ENCODE measurements around the gene CDH23.

The CDH23 gene

GRCh38 chr10:71627956-71628355 lies 231.2 kb downstream of the CDH23 start:
- H3K4me1 Mint-ChIP-seq (ENCODE audit: low read depth) = no peaks in the 10 kb centered on the region
- no peaks in the 10 kb centered on the region for H3K36me3 Mint-ChIP-seq (ENCODE audit: low read depth)
- no peak overlapping the region for H3K27ac Mint-ChIP-seq

DNA sequence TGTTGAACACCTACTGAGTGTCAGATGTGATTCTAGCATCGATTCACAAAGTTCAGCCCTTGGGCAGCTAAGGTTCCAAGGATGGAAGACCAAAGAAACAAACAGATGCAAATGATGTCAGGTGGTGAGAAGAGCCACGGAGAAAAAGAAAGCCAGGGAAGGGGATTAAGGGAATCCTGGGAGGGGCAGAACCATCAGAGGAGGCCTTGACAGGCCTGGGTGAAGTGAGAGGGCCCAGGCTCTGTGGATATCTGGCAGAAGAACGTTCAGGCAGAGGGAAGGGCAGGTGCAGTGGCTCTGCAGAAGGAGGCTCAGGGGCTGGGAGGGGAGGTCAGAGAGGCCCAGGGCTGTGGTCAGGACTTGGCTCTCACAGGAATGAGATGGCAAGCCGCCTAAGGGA lies 232.4 kb downstream of the CDH23 start:
- H3K4me3 Mint-ChIP-seq = no peak overlapping the region
- no peak overlapping the region for H3K27ac Mint-ChIP-seq
- no peaks in the 10 kb centered on the region for H3K36me3 Mint-ChIP-seq (ENCODE audit: low read depth)
- peaks cover 8% of the 10 kb centered on the region for H3K27me3 Mint-ChIP-seq (ENCODE audit: low read depth)
- H3K9me3 Mint-ChIP-seq = no peaks in the 10 kb centered on the region
- H3K4me1 Mint-ChIP-seq (ENCODE audit: low read depth) = no peaks in the 10 kb centered on the region

More at GRCh38 chr10:71627956-71628355, 231.2 kb downstream of the CDH23 start:
- Mint-ChIP-seq H3K4me3 (no peak overlapping the region), H3K27me3 (ENCODE audit: low read depth) (peaks cover 3% of the 10 kb centered on the region), H3K9me3 (no peaks in the 10 kb centered on the region)

- H3K4me1 Mint-ChIP-seq (ENCODE audit: low read depth) = no peaks in the 10 kb centered on the region
- H3K27ac Mint-ChIP-seq = no peak overlapping the region
- H3K36me3 Mint-ChIP-seq (ENCODE audit: low read depth) = no peaks in the 10 kb centered on the region
- peaks cover 8% of the 10 kb centered on the region for H3K27me3 Mint-ChIP-seq (ENCODE audit: low read depth)
- H3K4me3 Mint-ChIP-seq = no peak overlapping the region
- no peaks in the 10 kb centered on the region for H3K9me3 Mint-ChIP-seq
These were observed 233.4 kb downstream of the CDH23 start for GRCh38 chr10:71630168-71630567.

DNA sequence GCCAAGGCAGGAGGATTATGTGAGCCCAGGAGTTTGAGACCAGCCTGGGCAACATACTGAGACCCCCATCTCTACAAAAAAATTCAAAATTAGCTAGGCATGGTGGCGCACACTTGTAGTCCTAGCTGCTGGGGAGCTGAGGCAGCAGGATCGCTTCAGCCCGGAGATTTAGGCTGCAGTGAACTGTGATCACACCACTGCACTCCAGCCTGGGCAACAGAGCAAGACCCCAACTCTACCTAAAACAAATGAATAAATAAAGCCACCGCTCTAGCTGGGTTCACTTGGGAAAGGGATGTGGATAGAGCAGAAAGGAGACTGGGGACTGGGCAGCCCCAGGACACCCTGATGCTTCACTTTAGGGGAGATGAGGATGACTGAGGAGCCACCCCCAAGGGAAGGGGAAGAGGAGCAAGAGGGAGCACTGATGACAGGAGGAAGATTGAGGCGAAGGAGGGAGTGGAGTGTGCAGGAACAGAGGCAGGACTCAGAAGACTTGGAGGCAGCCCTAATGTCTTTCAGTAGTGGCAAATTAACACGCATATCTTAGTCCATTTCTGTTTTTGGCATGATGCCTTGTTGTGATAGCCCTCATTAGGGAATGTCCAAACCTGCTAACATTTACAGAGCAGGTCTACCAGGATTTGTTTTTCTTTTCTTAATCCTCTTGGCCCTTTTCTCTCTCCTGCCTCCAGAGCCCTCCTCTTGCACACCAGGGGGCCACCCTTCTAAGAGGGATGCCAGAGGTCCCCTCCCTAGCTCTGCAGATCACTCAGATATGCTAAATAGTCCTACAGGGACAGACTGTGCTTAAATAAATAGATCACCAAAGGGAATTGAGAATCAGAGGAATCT lies 234.5 kb downstream of the CDH23 start:
- no peaks in the 10 kb centered on the region for H3K9me3 Mint-ChIP-seq
- no peak overlapping the region for H3K27ac Mint-ChIP-seq
- no peaks in the 10 kb centered on the region for H3K4me1 Mint-ChIP-seq (ENCODE audit: low read depth)
- no peak overlapping the region for H3K4me3 Mint-ChIP-seq
- no peaks in the 10 kb centered on the region for H3K36me3 Mint-ChIP-seq (ENCODE audit: low read depth)
- peaks cover 8% of the 10 kb centered on the region for H3K27me3 Mint-ChIP-seq (ENCODE audit: low read depth)

GRCh38 chr10:71632200-71632820 lies 235.6 kb downstream of the CDH23 start:
- peaks cover 5% of the 10 kb centered on the region for H3K27me3 Mint-ChIP-seq (ENCODE audit: low read depth)
- H3K4me1 Mint-ChIP-seq (ENCODE audit: low read depth) = no peaks in the 10 kb centered on the region
- no peaks in the 10 kb centered on the region for H3K9me3 Mint-ChIP-seq
- H3K27ac Mint-ChIP-seq = no peak overlapping the region
- no peak overlapping the region for H3K4me3 Mint-ChIP-seq
- H3K36me3 Mint-ChIP-seq (ENCODE audit: low read depth) = no peaks in the 10 kb centered on the region

DNA sequence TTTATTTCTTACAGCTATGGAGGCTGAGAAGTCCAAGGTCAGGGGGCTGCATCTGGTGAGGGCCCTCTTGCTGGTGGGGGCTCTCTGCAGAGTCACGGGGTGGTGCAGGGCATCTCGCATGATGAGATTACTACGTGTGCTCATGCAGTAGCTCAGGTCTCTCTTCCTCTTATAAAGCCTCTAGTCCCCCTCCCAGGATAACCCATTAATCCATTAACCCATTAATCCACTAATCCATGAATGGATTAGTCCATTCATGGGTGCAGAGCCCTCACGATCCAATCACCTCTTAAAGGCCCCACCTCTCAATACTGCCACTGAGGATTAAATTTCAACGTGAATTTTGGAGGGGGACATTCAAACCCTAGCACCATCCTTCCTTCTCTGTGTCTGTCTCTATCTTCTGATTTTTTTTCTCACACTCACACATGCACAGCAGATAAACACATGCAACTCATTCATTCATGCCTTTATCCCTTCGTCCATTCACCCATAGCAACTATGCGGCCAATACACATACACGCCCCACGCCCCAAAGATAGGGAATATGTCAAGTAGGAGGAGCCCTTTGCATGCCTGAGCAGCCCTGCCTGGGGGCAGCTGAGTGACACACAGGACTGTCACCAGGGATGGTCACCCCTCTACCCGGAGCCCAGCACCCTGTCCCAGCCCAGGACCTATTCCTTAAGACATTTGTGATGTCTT lies 236.3 kb downstream of the CDH23 start:
- Mint-ChIP-seq H3K4me1 (ENCODE audit: low read depth) (peaks cover 2% of the 10 kb centered on the region), H3K36me3 (ENCODE audit: low read depth) (no peaks in the 10 kb centered on the region), H3K4me3 (no peak overlapping the region), H3K27me3 (ENCODE audit: low read depth) (peaks cover 4% of the 10 kb centered on the region), H3K27ac (no peak overlapping the region), H3K9me3 (no peaks in the 10 kb centered on the region)

DNA sequence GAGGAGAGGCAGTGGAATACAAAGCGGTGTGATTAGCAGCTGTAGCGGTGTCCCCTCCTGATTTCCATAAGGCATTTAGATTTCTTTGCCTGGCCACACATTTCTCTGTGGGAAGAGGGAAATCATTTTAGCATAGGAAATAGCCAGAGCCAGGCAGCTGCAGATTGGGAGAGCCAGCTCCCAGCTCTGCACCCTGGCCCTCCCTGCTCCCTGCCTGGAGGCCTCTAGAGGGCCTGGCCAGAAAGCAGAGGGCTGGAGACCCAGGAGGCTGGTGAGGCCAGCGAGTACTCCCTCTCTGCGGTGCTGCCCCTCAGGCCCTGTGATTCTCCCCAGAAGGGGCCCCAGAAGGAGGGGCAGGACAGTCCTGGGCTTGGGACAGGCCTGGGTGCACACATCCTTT lies 237.2 kb downstream of the CDH23 start:
- Mint-ChIP-seq H3K36me3 (ENCODE audit: low read depth) (no peaks in the 10 kb centered on the region), H3K4me3 (no peak overlapping the region), H3K27me3 (ENCODE audit: low read depth) (peaks cover 4% of the 10 kb centered on the region), H3K9me3 (no peaks in the 10 kb centered on the region), H3K27ac (no peak overlapping the region), H3K4me1 (ENCODE audit: low read depth) (peaks cover 2% of the 10 kb centered on the region)

DNA sequence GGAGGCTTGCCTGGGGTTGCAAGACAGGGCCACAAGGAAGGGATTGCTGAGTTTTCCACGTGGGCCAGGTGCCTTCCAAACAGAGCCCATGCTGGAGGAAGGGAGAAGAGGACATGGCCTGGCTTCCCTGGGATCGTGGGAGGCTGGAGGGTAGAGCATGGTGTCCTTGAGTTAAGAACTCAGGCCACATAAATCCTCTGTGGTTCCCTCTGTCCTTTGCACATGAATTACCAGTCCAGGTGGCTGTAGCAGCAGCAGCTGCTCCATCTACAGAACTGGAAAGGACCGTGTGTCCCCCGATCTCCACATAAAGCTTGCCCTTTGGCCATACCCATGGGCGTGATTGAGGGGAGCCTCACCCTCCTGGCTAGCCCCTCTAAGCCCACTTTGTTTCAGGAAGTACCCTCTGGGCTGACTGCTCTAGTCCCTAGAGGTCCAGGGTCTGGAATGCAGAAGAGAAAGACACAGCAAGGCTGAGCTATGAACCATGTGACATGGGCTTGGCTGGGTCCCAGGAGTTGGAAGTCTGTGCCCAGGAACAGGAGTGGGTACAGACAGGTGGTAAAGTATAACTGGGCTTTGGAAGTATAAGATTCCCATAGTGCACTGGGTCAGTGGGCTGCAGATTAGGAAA lies 237.9 kb downstream of the CDH23 start:
- peaks cover 2% of the 10 kb centered on the region for H3K4me1 Mint-ChIP-seq (ENCODE audit: low read depth)
- H3K9me3 Mint-ChIP-seq = no peaks in the 10 kb centered on the region
- peaks cover 4% of the 10 kb centered on the region for H3K27me3 Mint-ChIP-seq (ENCODE audit: low read depth)
- H3K4me3 Mint-ChIP-seq = no peak overlapping the region
- no peak overlapping the region for H3K27ac Mint-ChIP-seq
- H3K36me3 Mint-ChIP-seq (ENCODE audit: low read depth) = no peaks in the 10 kb centered on the region

DNA sequence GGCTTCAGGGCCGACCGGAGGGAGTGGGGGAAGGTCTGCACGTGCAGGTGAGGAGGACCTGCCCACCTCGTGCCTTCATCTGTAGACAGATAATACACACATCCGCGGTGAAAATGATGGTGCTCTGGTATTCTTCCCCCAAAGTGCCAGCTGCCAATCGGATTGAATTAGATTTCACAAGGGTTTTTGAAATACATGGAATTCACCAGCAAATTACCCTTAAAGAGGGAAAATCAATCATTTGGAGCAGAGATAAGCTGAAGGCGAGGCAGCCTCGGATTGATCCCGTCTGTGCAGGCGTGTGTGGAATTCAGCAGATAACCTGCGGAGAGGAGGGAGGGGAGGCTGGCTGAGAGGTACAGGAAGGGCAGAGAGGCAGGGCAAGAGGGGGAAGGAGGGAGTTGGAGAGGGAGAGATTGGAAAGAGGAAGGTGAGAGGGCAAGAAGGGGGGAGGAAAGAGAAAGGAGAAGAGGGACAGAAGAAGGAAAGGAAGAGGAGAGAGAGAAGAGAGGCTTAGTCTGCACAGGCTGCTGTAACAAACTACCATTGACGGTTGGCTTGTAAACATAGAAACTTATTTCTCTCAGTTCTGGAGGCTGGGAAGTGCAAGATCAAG lies 238.6 kb downstream of the CDH23 start:
- no peak overlapping the region for H3K27ac Mint-ChIP-seq
- peaks cover 4% of the 10 kb centered on the region for H3K27me3 Mint-ChIP-seq (ENCODE audit: low read depth)
- no peaks in the 10 kb centered on the region for H3K36me3 Mint-ChIP-seq (ENCODE audit: low read depth)
- H3K4me1 Mint-ChIP-seq (ENCODE audit: low read depth) = peaks cover 2% of the 10 kb centered on the region
- no peak overlapping the region for H3K4me3 Mint-ChIP-seq
- no peaks in the 10 kb centered on the region for H3K9me3 Mint-ChIP-seq

- peaks cover 2% of the 10 kb centered on the region for H3K4me1 Mint-ChIP-seq (ENCODE audit: low read depth)
- H3K27ac Mint-ChIP-seq = no peak overlapping the region
- H3K4me3 Mint-ChIP-seq = no peak overlapping the region
- peaks cover 4% of the 10 kb centered on the region for H3K27me3 Mint-ChIP-seq (ENCODE audit: low read depth)
- no peaks in the 10 kb centered on the region for H3K9me3 Mint-ChIP-seq
- no peaks in the 10 kb centered on the region for H3K36me3 Mint-ChIP-seq (ENCODE audit: low read depth)
These were observed 239.1 kb downstream of the CDH23 start for GRCh38 chr10:71635867-71636266.

- peaks cover 4% of the 10 kb centered on the region for H3K27me3 Mint-ChIP-seq (ENCODE audit: low read depth)
- peaks cover 2% of the 10 kb centered on the region for H3K4me1 Mint-ChIP-seq (ENCODE audit: low read depth)
These were observed 239.9 kb downstream of the CDH23 start for GRCh38 chr10:71636588-71636987.

DNA sequence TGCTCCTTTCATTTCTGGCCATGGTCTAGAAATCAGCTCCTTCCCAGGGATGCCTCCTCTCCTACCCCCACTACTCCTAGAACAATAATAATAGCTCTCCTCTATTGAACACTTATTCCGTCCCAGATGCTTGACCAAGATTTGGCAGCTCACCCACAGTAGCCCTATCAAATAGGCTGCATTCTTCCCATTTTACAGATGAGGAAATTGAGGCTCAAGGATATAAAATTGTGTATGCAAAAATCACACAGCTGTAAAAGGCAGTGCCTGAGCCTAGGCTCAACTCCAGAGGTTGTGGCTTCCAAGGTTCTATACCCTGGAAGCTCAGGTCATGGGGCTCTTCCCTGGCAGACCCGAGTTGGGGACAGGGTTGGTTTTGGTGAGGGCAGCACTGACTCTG lies 240.6 kb downstream of the CDH23 start:
- Mint-ChIP-seq H3K9me3 (no peaks in the 10 kb centered on the region), H3K4me3 (no peak overlapping the region), H3K4me1 (ENCODE audit: low read depth) (peaks cover 2% of the 10 kb centered on the region), H3K27me3 (ENCODE audit: low read depth) (peaks cover 4% of the 10 kb centered on the region), H3K27ac (no peak overlapping the region), H3K36me3 (ENCODE audit: low read depth) (no peaks in the 10 kb centered on the region)

More at GRCh38 chr10:71636588-71636987, 239.9 kb downstream of the CDH23 start:
- no peak overlapping the region for H3K4me3 Mint-ChIP-seq
- no peak overlapping the region for H3K27ac Mint-ChIP-seq
- no peaks in the 10 kb centered on the region for H3K36me3 Mint-ChIP-seq (ENCODE audit: low read depth)
- H3K9me3 Mint-ChIP-seq = no peaks in the 10 kb centered on the region

- Mint-ChIP-seq H3K27me3 (ENCODE audit: low read depth) (peaks cover 1% of the 10 kb centered on the region), H3K27ac (no peak overlapping the region), H3K4me3 (no peak overlapping the region), H3K4me1 (ENCODE audit: low read depth) (peaks cover 2% of the 10 kb centered on the region), H3K36me3 (ENCODE audit: low read depth) (no peaks in the 10 kb centered on the region), H3K9me3 (no peaks in the 10 kb centered on the region)
These were observed 241.5 kb downstream of the CDH23 start for GRCh38 chr10:71638064-71638821.

All from T-helper 1 cell treated with Interleukin-12 subunit alpha and Interleukin-12 subunit beta and Interleukin-4 antibody, amounts not matched to agents 30 μg/mL and 1 μg/mL, for 36 hours (primary cell).